B cell (primary cell): ENCODE measurements around the gene SYNRG. TPM values are rescaled to one million over a fixed set of nuclear protein-coding genes. Genes with fewer than 3 reads are reported as not detected.

Source experiments
- ATAC-seq: fragments of 200-7000 bp; cut with Tn5 transposase; one replicate; pipeline ENCODE4 v1.10.0; 2021; ENCODE audit warnings: low read depth, mild to moderate bottlenecking, moderate number of reproducible peaks, moderate library complexity
- CTCF ChIA-PET: fragments of 350-600 bp; sonication (Branson Sonifier 250); formaldehyde crosslinking; loops from one replicate; lab custom pipeline; 2021; ENCODE audit warnings: antibody characterized with exemption, inconsistent platforms; lab: Charles Lee
- POLR2A ChIA-PET: fragments of 350-600 bp; sonication (Branson Sonifier 250); formaldehyde crosslinking; loops from one replicate; lab custom pipeline; 2021; ENCODE audit warnings: antibody characterized with exemption; lab: Charles Lee
- DNase-seq: peaks from one replicate; pipeline ENCODE4 v3.0.0; 2013
- H2AFZ ChIP-seq: 2 replicates; pipeline ENCODE4 v1.6.1; 2012; ENCODE audit warnings: mild to moderate bottlenecking, low read depth, low read length; ENCODE audit not compliant: insufficient read depth, poor library complexity, severe bottlenecking
- H3K27ac ChIP-seq, 2 donors: 1 replicate in 1 of 2; 2 replicates in 1 of 2; pipeline ENCODE4 v1.5.1; 2012 to 2013; ENCODE audit warnings: low read length in 2 of 2, mild to moderate bottlenecking in 2 of 2, moderate library complexity in 1 of 2
- H3K27me3 ChIP-seq, 4 experiments: fragments of 200-600 bp in 1 of 4; sonication (generic) in 1 of 4; replicated peaks in 1 of 4; 1 replicate in 2 of 4; 2 replicates in 2 of 4; pipeline versions ENCODE4 v1.6.1 to v1.7.0; 2013 to 2016; ENCODE audit warnings: low read length in 3 of 4, mild to moderate bottlenecking in 2 of 4, mixed read lengths in 1 of 4, moderate library complexity in 1 of 4; ENCODE audit not compliant: insufficient read depth in 4 of 4, control insufficient read depth in 3 of 4; ENCODE audit errors: control extremely low read depth in 1 of 4
- H3K36me3 ChIP-seq, 2 experiments: replicated peaks in 1 of 2; 1 replicate in 1 of 2; 2 replicates in 1 of 2; pipeline versions ENCODE4 v1.6.1 to v1.7.1; 2013; ENCODE audit warnings: low read length in 1 of 2; ENCODE audit not compliant: insufficient read depth in 2 of 2, control insufficient read depth in 1 of 2; ENCODE audit errors: control extremely low read depth in 1 of 2, extremely low read depth in 1 of 2
- H3K4me1 ChIP-seq, 2 donors: fragments of 200-600 bp in 1 of 2; sonication (generic) in 1 of 2; 1 replicate in 1 of 2; 2 replicates in 1 of 2; pipeline versions ENCODE4 v1.5.1 to v1.6.1; 2013 to 2017; ENCODE audit warnings: low read length in 2 of 2; ENCODE audit not compliant: control insufficient read depth in 2 of 2, insufficient read depth in 2 of 2
- H3K4me2 ChIP-seq: replicated peaks from 2 replicates; pipeline ENCODE3; 2012; ENCODE audit warnings: mild to moderate bottlenecking, low read depth, low read length; ENCODE audit not compliant: poor library complexity, severe bottlenecking
- H3K4me3 ChIP-seq, 5 experiments: fragments of 200-600 bp in 1 of 5; sonication (generic) in 1 of 5; 1 replicate in 3 of 5; 2 replicates in 2 of 5; pipeline versions ENCODE4 v1.5.1 to v1.7.0; 2011 to 2016; ENCODE audit warnings: low read length in 4 of 5, mild to moderate bottlenecking in 4 of 5, low read depth in 2 of 5, control low read depth in 1 of 5, moderate library complexity in 1 of 5; ENCODE audit not compliant: insufficient read depth in 1 of 5; ENCODE audit errors: control extremely low read depth in 1 of 5, extremely low read depth in 1 of 5
- H3K79me2 ChIP-seq: fragments of 200-600 bp; sonication (generic); one replicate; pipeline ENCODE4 v1.6.0; 2016; ENCODE audit warnings: low read length; ENCODE audit not compliant: control insufficient read depth, insufficient read depth
- H3K9ac ChIP-seq: fragments of 200-600 bp; sonication (generic); 2 replicates; pipeline ENCODE4 v1.6.1; 2017; ENCODE audit warnings: mild to moderate bottlenecking, low read length, moderate library complexity
- H3K9me3 ChIP-seq, 3 donors: one replicate each; pipeline versions ENCODE4 v1.6.1 to v1.7.1; 2013; ENCODE audit warnings: low read length in 2 of 3; ENCODE audit not compliant: control insufficient read depth in 2 of 3, insufficient read depth in 1 of 3; ENCODE audit errors: control extremely low read depth in 1 of 3
- H4K20me1 ChIP-seq: 2 replicates; pipeline ENCODE4 v1.6.0; 2012; ENCODE audit warnings: mild to moderate bottlenecking, low read length; ENCODE audit not compliant: insufficient read depth, control insufficient read depth, poor library complexity, severe bottlenecking
- H3K27ac Mint-ChIP-seq: one replicate; pipeline ENCODE4 v1.8.0; 2021; ENCODE audit warnings: mixed read lengths
- H3K27me3 Mint-ChIP-seq: one replicate; pipeline ENCODE4 v1.8.0; 2021; ENCODE audit warnings: mixed read lengths
- H3K4me1 Mint-ChIP-seq: one replicate; pipeline ENCODE4 v1.8.0; 2021; ENCODE audit warnings: mixed read lengths
- H3K4me3 Mint-ChIP-seq: one replicate; pipeline ENCODE4 v1.8.0; 2021; ENCODE audit warnings: mixed read lengths
- H3K9me3 Mint-ChIP-seq: one replicate; pipeline ENCODE4 v1.8.0; 2022; ENCODE audit warnings: mixed read lengths; ENCODE audit not compliant: insufficient read depth
- EZH2 ChIP-seq: IDR thresholded peaks from 2 replicates; pipeline ENCODE4 v1.6.1; 2012; ENCODE audit warnings: borderline replicate concordance, low read depth, mild to moderate bottlenecking, moderate library complexity, low read length; ENCODE audit not compliant: insufficient read depth, poor library complexity, severe bottlenecking
- WGBS: methylation state at CpG from one replicate; pipeline ENCODE4 v1.1.5; 2013; ENCODE audit warnings: missing lambda C conversion rate; ENCODE audit not compliant: insufficient coverage; 5-methylcytosine and 5-hydroxymethylcytosine counted together
- intact Hi-C: fragments of 100-400 bp; cut with micrococcal nuclease; formaldehyde crosslinking; loops from one replicate; pipeline ENCODE4 v1.10.0; 2022
- polyA plus RNA-seq: library from polyadenylated mRNA; depleted of rRNA; stranded (reverse); fragments of >200 nt; gene quantifications from 2 replicates; pipeline ENCODE4 v1.2.3, GENCODE V29; 2012
- total RNA-seq, 2 donors: library from RNA; stranded (reverse); fragments of 120-200 nt in 1 of 2; gene quantifications; 1 replicate in 1 of 2; 2 replicates in 1 of 2; pipeline versions ENCODE4 v1.2.3 to v1.2.4, GENCODE V29; 2013 to 2022
- TF ChIP-seq, protein P1 (sequence below): fragments of 200-600 bp; IDR thresholded peaks from one replicate; pipeline ENCODE4 v1.8.0; 2022; ENCODE audit warnings: antibody characterized with exemption, mild to moderate bottlenecking

The SYNRG gene
- total and polyA plus RNA-seq, 2 donors (not counting 1 experiment from before 2014, with no cell fraction given) = 31.8 to 113 TPM

DNA sequence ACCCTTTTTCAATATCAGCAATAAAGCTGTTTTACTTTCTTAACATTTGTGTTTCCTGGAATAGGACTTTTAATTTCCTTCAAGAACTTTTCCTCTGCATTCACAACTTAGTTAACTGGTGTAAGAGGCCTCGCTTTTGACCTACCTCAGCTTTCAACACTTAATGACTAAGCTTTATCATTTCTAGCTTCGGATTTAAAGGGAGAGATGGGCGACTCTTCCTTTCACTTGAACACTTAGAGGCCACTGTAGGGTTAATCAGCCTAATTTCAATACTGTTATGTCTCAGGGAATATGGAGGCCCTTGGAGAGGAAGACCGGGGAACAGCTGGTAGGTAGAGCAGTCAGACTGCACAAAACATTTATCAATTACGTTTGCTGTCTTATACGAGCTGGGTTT is 4.7 kb downstream of the SYNRG start:
- Histone ChIP-seq H3K27ac (peak overlapping the region in 1 of 2 donors; percentile 86), H3K4me1 (peaks cover 19 to 33% of the 10 kb centered on the region in 2 donors)
- CTCF ChIA-PET = interaction anchor here (0.6 to 1.4 kb wide), 3 partner anchors 13 to 1802 kb away, joined by 3 to 5 read pairs (median 4); no protein-coding TSS in a partner anchor

DNA sequence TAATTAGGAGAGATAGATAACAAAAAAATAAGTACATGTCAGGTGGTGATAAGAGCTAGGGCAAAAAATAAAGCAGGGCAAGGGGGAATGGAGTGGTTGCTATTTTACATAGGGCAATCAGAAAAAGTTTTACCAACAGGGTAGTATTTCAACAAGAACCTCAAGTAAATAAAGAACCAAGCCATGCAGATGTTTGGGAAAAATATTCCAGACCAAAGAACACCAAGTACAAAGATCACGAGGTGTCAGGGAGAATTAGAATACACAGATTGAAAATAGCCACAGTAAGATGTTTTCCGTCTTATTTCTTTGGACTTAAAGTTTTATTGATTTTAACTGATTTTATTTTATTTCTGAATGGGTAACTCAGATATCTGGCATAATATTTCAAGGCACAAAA is 11.1 kb downstream of the SYNRG start:
- H3K4me1 ChIP-seq = no peaks in the 10 kb centered on the region
- H3K9ac ChIP-seq = no peak overlapping the region
- intact Hi-C loops = no loop called here
- no peak for DNase-seq
- no peak for ATAC-seq
- no peaks in the 10 kb centered on the region for H3K9me3 ChIP-seq
- TF ChIP-seq EZH2 = no peak
- H3K27me3 ChIP-seq = no peaks in the 10 kb centered on the region
- H3K4me3 ChIP-seq = no peak overlapping the region
- peaks cover 25 to 60% of the 10 kb centered on the region in 2 experiments for H3K36me3 ChIP-seq
- Mint-ChIP-seq H3K4me3 (no peak overlapping the region), H3K27ac (no peak overlapping the region), H3K9me3 (no peaks in the 10 kb centered on the region), H3K27me3 (no peaks in the 10 kb centered on the region), H3K4me1 (peaks cover 13% of the 10 kb centered on the region)
- ChIA-PET CTCF (no interaction called here), POLR2A (no interaction called here)
- H3K4me2 ChIP-seq = no peak overlapping the region
- H2AFZ ChIP-seq = no peak overlapping the region
- WGBS = no CpG with 5 or more reads among the region's 2 CpGs
- no peak overlapping the region for H3K27ac ChIP-seq
- peaks cover 71% of the 10 kb centered on the region for H4K20me1 ChIP-seq
- H3K79me2 ChIP-seq = peaks cover 95% of the 10 kb centered on the region

More for the DNA sequence above, 4.7 kb downstream of the SYNRG start:
- no peak overlapping the region for H3K9ac ChIP-seq
- TF ChIP-seq, protein P1, sequence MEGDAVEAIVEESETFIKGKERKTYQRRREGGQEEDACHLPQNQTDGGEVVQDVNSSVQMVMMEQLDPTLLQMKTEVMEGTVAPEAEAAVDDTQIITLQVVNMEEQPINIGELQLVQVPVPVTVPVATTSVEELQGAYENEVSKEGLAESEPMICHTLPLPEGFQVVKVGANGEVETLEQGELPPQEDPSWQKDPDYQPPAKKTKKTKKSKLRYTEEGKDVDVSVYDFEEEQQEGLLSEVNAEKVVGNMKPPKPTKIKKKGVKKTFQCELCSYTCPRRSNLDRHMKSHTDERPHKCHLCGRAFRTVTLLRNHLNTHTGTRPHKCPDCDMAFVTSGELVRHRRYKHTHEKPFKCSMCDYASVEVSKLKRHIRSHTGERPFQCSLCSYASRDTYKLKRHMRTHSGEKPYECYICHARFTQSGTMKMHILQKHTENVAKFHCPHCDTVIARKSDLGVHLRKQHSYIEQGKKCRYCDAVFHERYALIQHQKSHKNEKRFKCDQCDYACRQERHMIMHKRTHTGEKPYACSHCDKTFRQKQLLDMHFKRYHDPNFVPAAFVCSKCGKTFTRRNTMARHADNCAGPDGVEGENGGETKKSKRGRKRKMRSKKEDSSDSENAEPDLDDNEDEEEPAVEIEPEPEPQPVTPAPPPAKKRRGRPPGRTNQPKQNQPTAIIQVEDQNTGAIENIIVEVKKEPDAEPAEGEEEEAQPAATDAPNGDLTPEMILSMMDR = no peak
- TF ChIP-seq EZH2 = no peak
- H3K79me2 ChIP-seq = peaks cover 77% of the 10 kb centered on the region
- no peaks in the 10 kb centered on the region for H3K9me3 ChIP-seq
- Mint-ChIP-seq H3K4me3 (no peak overlapping the region), H3K27ac (no peak overlapping the region), H3K9me3 (no peaks in the 10 kb centered on the region), H3K4me1 (peaks cover 53% of the 10 kb centered on the region), H3K27me3 (no peaks in the 10 kb centered on the region)
- DNase-seq (no peak), ATAC-seq (no peak)
- H3K4me2 ChIP-seq = no peak overlapping the region
- no peak overlapping the region for H3K4me3 ChIP-seq
- intact Hi-C loops = no loop called here
- POLR2A ChIA-PET = interaction anchor here (0.6 to 0.7 kb wide), 2 partner anchors 238 to 931 kb away, joined by 3 to 5 read pairs; no protein-coding TSS in a partner anchor
- no peak overlapping the region for H2AFZ ChIP-seq
- no CpG with 5 or more reads among the region's 6 CpGs for WGBS
- H3K27me3 ChIP-seq = no peaks in the 10 kb centered on the region
- H3K36me3 ChIP-seq = peaks cover 10 to 27% of the 10 kb centered on the region in 2 experiments
- H4K20me1 ChIP-seq = peaks cover 61% of the 10 kb centered on the region
